COLO668 (cell line): ENCODE measurements around the gene CCDC57.

Source experiments
- DNase-seq: peaks from one replicate; lab custom pipeline; 2025; ENCODE audit not compliant: unreplicated experiment; lab: John Stamatoyannopoulos, UW

The CCDC57 gene

GRCh38 chr17:82085931-82086764 is 126.5 kb downstream of the CCDC57 start:
- DNase-seq = no peak

DNA sequence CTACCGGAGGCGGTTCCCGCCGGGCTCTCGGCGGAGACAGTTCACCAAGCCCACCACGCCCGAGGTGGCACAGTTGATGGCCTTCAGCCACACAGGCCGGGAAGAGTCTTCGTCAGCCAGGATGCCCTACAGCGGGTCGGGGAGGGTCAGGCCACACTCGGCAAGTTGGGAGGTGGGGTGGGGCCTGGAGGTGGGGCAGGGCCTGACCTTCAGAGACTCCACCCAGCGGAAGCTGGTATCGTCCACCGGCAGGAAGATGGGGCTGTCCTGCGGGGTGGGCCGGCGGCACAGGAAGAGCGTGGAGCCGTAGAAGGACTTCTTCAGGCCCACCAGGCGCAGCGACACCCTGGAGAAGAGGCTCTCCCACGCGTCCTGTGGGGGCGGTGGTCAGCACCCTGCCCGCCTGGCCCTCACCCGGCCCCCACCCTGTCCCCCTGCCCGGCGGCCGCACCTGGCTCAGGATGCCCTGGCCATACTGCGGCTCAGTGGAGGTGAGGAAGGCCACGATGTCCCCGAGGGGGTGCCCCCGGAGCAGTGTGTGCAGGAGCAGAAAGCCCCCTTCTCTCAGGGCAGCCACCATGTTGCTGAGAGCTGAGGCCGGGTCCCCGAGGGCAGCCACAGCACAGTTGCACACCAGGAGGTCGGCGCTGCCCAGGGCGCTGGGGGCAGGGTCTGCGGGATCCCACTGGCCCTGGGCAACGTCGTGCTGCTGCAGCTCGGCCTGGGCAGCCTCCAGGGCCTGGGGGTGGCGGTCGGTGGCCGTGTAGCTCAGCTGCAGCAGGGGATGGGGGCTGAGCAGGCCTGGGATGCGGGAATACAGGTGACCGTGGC is 127.4 kb downstream of the CCDC57 start:
- DNase-seq = no peak

- no peak for DNase-seq
These were observed 128.1 kb downstream of the CCDC57 start for GRCh38 chr17:82084373-82085030.

- no peak for DNase-seq
These were observed 128.9 kb downstream of the CCDC57 start for GRCh38 chr17:82083533-82084359.

DNA sequence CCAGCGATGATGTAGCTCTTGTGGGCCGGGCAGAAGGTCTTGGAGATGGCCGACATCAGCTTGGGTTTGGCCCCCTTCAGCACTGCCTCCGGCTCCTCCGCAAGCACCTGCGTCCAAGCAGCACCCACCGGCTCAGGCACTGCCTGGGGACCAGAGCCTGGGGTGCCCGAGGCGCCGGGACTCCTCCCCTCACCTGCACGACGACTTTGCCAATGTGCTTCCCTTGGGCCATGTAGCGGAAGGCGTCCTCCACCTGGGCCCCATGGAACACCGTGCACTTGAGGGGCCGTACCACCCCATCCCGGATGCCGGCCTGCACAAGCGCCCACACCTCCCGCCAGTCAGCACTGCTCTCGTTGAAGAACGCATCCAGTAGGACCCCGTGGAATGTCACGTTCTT is 129.6 kb downstream of the CCDC57 start:
- no peak for DNase-seq

GRCh38 chr17:82082456-82082855 is 130.2 kb downstream of the CCDC57 start:
- DNase-seq = no peak

DNA sequence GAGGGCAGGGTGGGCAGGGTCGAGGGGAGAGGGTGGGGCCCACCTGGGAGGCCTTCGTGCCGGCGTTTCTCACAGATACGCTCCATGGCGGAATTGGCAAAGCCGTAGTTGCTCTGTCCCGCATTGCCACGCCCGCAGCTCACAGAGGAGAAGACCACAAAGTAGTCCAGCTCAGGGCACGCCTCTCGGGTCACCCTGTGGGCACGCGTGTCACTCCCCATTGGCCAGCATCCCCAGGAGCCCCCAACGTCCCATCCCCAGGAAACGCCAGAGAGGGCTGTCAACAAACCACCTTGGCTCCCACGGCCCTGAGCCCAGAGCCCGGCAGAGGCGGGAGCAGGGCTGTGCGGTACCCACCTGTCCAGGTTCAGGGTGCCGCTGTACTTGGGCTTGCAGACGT is 130.7 kb downstream of the CCDC57 start:
- no peak for DNase-seq

DNA sequence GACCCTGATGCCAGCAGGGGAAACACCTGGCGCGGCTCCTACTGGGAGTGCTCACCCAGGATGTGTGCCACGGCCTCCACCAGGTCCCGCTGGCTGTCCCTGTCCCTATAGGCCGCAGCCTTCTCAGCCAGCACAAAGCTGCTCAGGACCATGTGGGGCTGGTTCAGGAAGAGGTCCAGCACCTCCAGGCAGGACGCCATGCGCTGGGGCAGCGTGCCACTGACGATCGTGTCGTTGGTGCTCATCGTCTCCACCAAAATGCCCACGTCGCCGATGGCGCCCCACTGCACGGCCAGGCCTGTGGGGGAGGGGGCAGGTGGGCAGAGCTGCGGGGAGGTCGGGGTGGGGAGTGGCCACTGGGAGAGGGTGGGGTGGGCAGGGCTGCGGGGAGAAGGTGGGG is 131.1 kb downstream of the CCDC57 start:
- no peak for DNase-seq

GRCh38 chr17:82080789-82081464 is 131.7 kb downstream of the CCDC57 start:
- no peak for DNase-seq

DNA sequence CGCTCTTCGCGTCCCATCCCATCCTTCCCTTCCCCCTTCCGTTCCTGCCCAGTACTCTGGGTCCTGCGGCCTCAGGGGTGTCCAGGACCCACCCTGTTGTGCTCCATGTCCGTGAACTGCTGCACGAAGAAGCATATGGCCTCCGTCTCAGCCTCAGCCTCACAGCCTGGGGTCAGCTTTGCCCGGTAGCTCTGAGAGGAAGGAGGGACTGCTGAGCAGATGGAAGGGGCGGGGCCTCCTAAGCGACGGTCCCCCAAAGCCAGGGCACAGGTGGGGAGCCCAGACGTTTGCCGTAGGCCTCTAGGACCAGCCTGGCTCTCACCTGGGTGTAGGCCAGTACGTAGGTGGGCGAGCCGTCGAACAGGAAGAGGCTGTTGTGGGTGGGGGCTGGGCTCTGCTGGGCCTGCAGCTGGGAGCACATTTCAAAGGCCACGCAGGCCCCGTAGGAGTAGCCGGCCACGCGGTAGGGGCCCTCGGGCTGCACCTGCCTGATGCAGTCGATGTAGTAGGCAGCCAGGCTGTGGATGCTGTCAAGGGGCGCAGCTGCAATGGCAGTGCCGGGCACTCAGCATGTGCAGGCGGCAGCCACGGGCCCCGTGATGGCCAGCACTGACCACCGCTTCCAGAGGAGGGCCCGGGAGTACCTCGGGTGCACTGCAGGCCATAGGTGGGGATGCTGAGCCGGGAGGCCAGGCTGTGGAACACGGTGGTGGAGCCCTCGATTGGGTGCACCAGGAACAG is 132.4 kb downstream of the CCDC57 start:
- no peak for DNase-seq

DNA sequence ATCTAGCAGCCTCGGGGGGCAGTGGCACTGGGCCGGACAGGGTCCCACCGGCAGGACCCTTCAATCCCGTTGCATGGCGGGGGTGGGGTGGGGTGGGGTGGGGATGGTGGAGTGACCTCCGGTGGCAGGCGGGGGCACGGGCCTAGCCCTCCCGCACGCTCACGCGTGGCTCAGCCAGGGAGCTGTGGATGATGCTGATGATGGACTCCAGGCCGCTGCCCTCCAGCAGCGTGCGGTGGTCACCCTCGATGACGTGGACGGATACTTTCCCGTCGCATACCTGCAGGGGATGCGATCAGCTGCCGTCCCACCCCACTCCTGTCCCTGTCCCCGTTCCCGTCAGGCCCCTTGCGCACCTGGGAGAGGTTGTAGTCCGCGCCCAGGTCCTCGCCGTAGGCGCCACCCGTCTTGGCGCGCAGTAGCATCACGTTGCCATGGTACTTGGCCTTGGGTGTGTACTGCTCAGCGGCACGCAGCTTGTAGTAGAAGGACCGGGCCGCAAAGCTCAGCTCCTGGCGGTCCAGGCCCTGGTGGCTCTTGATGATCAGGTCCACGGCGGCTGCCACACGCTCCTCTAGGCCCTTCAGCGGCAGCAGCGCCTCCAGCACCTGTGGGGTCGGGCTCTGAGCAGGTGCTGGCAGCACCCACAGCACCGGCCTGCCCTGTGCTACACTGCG is 133.5 kb downstream of the CCDC57 start:
- no peak for DNase-seq

- DNase-seq = no peak
These were observed 134.2 kb downstream of the CCDC57 start for GRCh38 chr17:82078433-82078832.

DNA sequence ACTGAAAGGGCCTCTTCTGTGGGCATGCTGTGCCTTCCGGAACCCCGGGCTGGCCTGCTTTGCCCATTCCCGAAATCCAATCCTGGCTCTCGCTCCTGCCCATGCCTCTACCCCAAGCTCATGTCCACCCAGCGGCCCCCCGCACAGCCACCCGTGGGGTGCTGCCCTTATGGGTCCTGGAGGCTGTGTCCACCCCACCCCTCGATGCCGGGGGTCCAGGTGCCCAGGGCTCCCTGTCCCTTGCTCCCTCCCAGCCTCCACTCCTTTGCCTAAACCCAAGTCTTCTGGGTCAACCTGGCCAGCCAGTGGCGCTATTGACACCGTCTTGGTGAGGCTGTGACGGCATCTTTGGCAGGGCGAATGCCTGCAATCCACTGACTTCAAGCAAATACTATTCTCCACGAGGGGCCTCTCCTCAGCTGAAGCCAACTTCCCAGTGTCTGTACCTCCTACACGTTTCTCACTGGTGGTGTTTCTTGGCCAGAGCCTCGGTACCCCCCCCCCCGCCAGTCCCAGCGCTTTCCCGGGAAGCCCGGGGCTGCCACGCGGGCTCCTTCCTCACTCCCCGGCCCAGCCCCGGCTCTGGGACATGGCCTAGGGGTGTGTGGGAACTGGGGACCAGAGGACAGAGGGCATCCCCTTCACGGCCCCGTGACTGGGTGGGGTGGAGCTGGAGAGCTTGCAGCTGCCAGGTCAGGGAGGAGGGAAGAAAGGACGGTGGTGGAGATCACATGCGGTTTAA is 134.9 kb downstream of the CCDC57 start:
- DNase-seq = no peak

DNA sequence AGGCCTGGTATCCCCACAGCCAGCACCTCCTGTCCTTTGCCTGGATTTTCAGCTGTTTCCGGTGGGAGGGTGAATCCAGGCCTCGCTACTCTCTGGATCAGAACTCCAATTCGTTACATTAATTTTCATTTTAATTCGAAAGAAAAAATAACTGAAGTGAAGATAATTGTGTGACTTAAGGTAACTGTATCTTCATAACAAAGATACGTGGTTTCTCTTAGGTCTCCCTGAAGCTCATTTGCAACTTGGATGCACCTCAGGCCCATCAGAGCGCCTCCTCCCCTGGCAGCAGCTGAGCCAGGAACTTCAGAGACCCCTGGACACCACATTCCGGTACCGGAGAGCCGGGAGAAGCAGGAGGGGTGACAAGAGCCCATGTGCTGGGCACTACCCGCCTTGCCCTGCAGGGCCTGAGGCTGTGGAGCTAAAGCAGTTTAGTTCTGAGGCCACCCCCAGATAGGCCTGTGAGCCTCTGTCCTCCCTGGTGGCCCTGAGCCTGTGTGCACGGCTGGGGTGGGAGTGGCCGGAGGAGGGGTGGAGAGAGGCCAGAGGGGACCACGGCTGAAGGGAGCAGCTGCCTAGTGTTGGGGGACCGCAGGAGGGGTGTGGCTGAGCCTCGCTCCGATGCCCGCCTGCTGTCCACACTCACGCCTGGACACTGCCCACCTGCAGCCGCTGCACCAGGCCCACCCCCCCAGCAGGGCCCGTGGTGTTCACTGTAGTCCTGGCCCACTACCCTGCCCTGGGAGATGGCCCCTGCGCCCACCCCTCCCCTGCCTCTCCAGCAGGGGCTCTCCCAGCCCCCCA is 135.7 kb downstream of the CCDC57 start:
- no peak for DNase-seq

DNA sequence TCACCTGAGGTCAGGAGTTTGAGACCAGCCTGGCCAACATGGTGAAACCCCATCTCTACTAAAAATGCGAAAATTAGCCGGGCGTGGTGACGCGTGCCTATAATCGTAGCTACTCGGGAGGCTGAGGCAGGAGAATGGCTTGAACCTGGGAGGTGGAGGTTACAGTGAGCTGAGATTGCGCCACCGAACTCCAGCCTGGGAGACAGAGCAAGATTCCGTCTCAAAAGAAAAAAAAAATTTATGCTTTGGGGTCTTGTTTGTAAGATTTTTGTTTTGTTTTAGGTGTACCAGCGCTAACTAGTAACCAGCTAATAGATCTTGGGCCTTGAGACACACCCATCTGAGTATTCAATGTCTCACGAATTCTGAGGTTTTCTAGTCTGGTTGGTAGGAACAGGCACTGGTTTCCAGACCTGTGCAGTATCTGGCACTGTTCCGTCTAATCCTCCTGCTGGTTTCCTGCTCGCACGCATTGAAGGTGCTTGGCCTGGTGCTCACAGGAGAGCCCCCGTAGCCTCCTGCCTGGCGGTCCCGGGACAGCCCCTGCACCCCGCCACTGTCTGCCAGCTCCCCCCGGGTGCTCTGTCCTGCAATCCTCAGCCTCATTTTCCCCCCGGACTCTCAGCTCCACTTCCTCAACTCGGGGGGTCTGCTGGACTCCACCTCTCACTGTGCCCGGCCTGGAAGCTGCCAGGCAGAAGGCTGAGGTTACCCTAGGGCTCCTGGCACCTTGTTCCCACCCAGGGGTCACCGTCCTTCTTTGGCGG is 136.4 kb downstream of the CCDC57 start:
- DNase-seq = no peak

DNA sequence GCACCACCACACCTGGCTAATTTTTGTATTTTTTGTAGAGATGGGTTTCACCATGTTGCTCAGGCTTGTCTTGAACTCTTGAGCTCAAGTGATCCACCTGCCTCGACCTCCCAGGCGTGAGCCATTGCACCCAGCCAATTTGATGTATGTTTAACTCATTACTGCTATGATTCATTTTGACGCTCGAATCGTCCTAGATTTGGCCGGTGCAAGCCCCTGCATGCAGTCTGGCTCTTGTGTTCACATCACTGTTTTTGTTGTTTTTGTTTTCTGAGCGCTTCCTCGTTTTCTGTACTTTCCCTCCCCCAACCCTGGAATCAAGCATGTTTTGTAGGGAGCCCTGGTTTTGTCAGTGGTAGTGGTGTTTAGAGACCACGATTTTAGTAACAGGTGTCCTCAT is 139.2 kb downstream of the CCDC57 start:
- DNase-seq = no peak

DNA sequence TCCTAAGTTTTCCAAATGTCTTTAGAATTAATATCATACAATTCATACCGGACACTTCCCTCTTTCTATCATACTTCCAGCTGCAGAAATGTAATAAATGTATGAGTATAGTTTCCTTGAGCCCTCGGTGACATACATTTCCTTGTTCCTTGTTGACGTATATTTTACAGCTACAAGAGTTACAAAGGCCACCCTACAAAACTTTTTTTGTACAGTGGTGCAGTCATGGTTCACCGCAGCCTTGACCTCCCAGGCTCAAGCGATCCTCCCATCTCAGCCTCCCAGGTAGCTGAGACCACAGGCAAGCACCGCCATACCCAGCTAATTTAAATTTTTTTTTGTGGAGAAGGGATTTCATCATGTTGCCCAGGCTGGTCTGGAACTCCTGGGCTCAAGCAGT is 139.8 kb downstream of the CCDC57 start:
- no peak for DNase-seq
